IPS DF 6.9 (cell line): Measurements from ENCODE around the gene TACC2.

Source experiments
- DNase-seq: peaks from one replicate; pipeline ENCODE4 v3.0.0-alpha.2; 2013; ENCODE audit warnings: low read depth, low spot score
- H3K27ac ChIP-seq: one replicate; pipeline ENCODE4 v1.5.1; 2013; ENCODE audit warnings: low read length, control low read depth
- H3K27me3 ChIP-seq: 2 replicates; pipeline ENCODE4 v1.6.1; 2013; ENCODE audit warnings: mild to moderate bottlenecking, low read length; ENCODE audit not compliant: control insufficient read depth, insufficient read depth
- H3K36me3 ChIP-seq: 2 replicates; pipeline ENCODE4 v1.6.1; 2013; ENCODE audit warnings: low read length; ENCODE audit not compliant: control insufficient read depth, insufficient read depth
- H3K4me1 ChIP-seq: 2 replicates; pipeline ENCODE4 v1.6.1; 2013; ENCODE audit warnings: low read length; ENCODE audit not compliant: control insufficient read depth, insufficient read depth
- H3K4me3 ChIP-seq: 2 replicates; pipeline ENCODE4 v1.5.1; 2013; ENCODE audit warnings: mild to moderate bottlenecking, low read length
- H3K9me3 ChIP-seq: 2 replicates; pipeline ENCODE4 v1.6.1; 2013; ENCODE audit warnings: low read length, inconsistent platforms; ENCODE audit not compliant: control insufficient read depth, insufficient read depth
- WGBS: extraction: QIAGEN DNeasy Blood & Tissue Kit; methylation state at CpG from one replicate; pipeline ENCODE4 v1.1.7; 2013; ENCODE audit warnings: mixed read lengths, missing lambda C conversion rate; ENCODE audit not compliant: insufficient read length, insufficient coverage; 5-methylcytosine and 5-hydroxymethylcytosine counted together

The TACC2 gene

GRCh38 chr10:122287570-122287969 lies 298.6 kb downstream of the TACC2 start:
- no peak overlapping the region for H3K4me3 ChIP-seq
- no peaks in the 10 kb centered on the region for H3K27me3 ChIP-seq
- no peak for DNase-seq
- H3K36me3 ChIP-seq = no peaks in the 10 kb centered on the region
- no peaks in the 10 kb centered on the region for H3K9me3 ChIP-seq
- H3K4me1 ChIP-seq = peaks cover 5% of the 10 kb centered on the region
- no peak overlapping the region for H3K27ac ChIP-seq
- WGBS = no CpG with 5 or more reads among the region's 5 CpGs

GRCh38 chr10:122288262-122288661 lies 299.3 kb downstream of the TACC2 start:
- DNase-seq = no peak
- H3K4me1 ChIP-seq = no peaks in the 10 kb centered on the region; the same call in 1 of the 2 replicates
- H3K27ac ChIP-seq = no peak overlapping the region
- no CpG with 5 or more reads among the region's 6 CpGs for WGBS
- H3K4me3 ChIP-seq = no peak overlapping the region
- no peaks in the 10 kb centered on the region for H3K9me3 ChIP-seq
- no peaks in the 10 kb centered on the region for H3K27me3 ChIP-seq
- H3K36me3 ChIP-seq = no peaks in the 10 kb centered on the region

GRCh38 chr10:122288917-122289316 lies 300.0 kb downstream of the TACC2 start:
- no peak overlapping the region for H3K27ac ChIP-seq
- no peaks in the 10 kb centered on the region for H3K27me3 ChIP-seq
- H3K4me3 ChIP-seq = no peak overlapping the region
- H3K36me3 ChIP-seq = no peaks in the 10 kb centered on the region
- H3K9me3 ChIP-seq = no peaks in the 10 kb centered on the region
- DNase-seq = no peak
- no peaks in the 10 kb centered on the region; the same call in 1 of the 2 replicates for H3K4me1 ChIP-seq
- WGBS = no CpG with 5 or more reads among the region's 3 CpGs

GRCh38 chr10:122290334-122290733 lies 301.4 kb downstream of the TACC2 start:
- Histone ChIP-seq H3K4me3 (no peak overlapping the region), H3K4me1 (peaks cover 1% of the 10 kb centered on the region), H3K9me3 (no peaks in the 10 kb centered on the region), H3K36me3 (no peaks in the 10 kb centered on the region), H3K27ac (no peak overlapping the region), H3K27me3 (no peaks in the 10 kb centered on the region)
- no peak for DNase-seq
- no CpG with 5 or more reads among the region's 7 CpGs for WGBS

- no CpG with 5 or more reads among the region's 13 CpGs for WGBS
- no peaks in the 10 kb centered on the region for H3K9me3 ChIP-seq
- H3K27me3 ChIP-seq = no peaks in the 10 kb centered on the region
- DNase-seq = no peak
- H3K36me3 ChIP-seq = no peaks in the 10 kb centered on the region
- H3K4me3 ChIP-seq = no peak overlapping the region
- no peak overlapping the region for H3K27ac ChIP-seq
- H3K4me1 ChIP-seq = peaks cover 1% of the 10 kb centered on the region
Observed at GRCh38 chr10:122290833-122291532, 302.0 kb downstream of the TACC2 start.

- no peak for DNase-seq
- H3K27ac ChIP-seq = no peak overlapping the region
- no CpG with 5 or more reads among the region's 5 CpGs for WGBS
- peaks cover 1% of the 10 kb centered on the region for H3K4me1 ChIP-seq
- no peaks in the 10 kb centered on the region for H3K9me3 ChIP-seq
- H3K36me3 ChIP-seq = no peaks in the 10 kb centered on the region
- no peak overlapping the region for H3K4me3 ChIP-seq
- no peaks in the 10 kb centered on the region for H3K27me3 ChIP-seq
Observed at GRCh38 chr10:122291739-122292138, 302.8 kb downstream of the TACC2 start.

GRCh38 chr10:122292376-122292775 lies 303.4 kb downstream of the TACC2 start:
- Histone ChIP-seq H3K4me1 (peaks cover 1% of the 10 kb centered on the region), H3K27me3 (no peaks in the 10 kb centered on the region), H3K4me3 (no peak overlapping the region), H3K9me3 (no peaks in the 10 kb centered on the region), H3K36me3 (no peaks in the 10 kb centered on the region), H3K27ac (no peak overlapping the region)
- DNase-seq = no peak
- no CpG with 5 or more reads among the region's 3 CpGs for WGBS

GRCh38 chr10:122293156-122293960 lies 304.4 kb downstream of the TACC2 start:
- DNase-seq = no peak
- H3K27me3 ChIP-seq = no peaks in the 10 kb centered on the region
- no peak overlapping the region for H3K4me3 ChIP-seq
- WGBS = no CpG with 5 or more reads among the region's 10 CpGs
- H3K27ac ChIP-seq = no peak overlapping the region
- H3K9me3 ChIP-seq = no peaks in the 10 kb centered on the region
- H3K36me3 ChIP-seq = no peaks in the 10 kb centered on the region
- peaks cover 1% of the 10 kb centered on the region for H3K4me1 ChIP-seq

GRCh38 chr10:122293961-122294380 lies 305.0 kb downstream of the TACC2 start:
- no peaks in the 10 kb centered on the region for H3K9me3 ChIP-seq
- no CpG with 5 or more reads among the region's 4 CpGs for whole genome bisulfite sequencing
- no peak overlapping the region for H3K27ac ChIP-seq
- DNase-seq = no peak
- no peaks in the 10 kb centered on the region for H3K27me3 ChIP-seq
- no peaks in the 10 kb centered on the region for H3K36me3 ChIP-seq
- peaks cover 2% of the 10 kb centered on the region for H3K4me1 ChIP-seq
- no peak overlapping the region for H3K4me3 ChIP-seq

- Histone ChIP-seq H3K4me3 (no peak overlapping the region), H3K4me1 (peaks cover 3% of the 10 kb centered on the region), H3K9me3 (no peaks in the 10 kb centered on the region), H3K27ac (no peak overlapping the region), H3K36me3 (no peaks in the 10 kb centered on the region), H3K27me3 (no peaks in the 10 kb centered on the region)
- DNase-seq = no peak
- WGBS = no CpG with 5 or more reads among the region's 12 CpGs
Observed at GRCh38 chr10:122294511-122295450, 305.8 kb downstream of the TACC2 start.
